HepG2 (cell line): Measurements from ENCODE around the gene NEURL1B. TPM values are rescaled to one million over a fixed set of nuclear protein-coding genes. Genes with fewer than 3 reads are reported as not detected.
A peak's percentile ranks its signal among the peaks of the same experiment; 100 is the strongest.

Experiments
- ATAC-seq: fragments of 200-7000 bp; cut with Tn5 transposase; 3 replicates; pipeline ENCODE4 v1.9.1; 2020; ENCODE audit warnings: mild to moderate bottlenecking, moderate library complexity
- BruUV-seq: library from RNA; stranded (reverse); fragments of 400-500 nt; replicated peaks from 2 replicates; lab custom pipeline; 2021; lab: Mats Ljungman, UMichigan
- CTCF ChIA-PET: fragments of 300-600 bp; formaldehyde crosslinking; extraction: SDS; loops from one replicate; lab custom pipeline; 2021; ENCODE audit warnings: low total read pairs, inconsistent platforms, low intra/inter-chr PET ratio; lab: Yijun Ruan, JAX
- POLR2A ChIA-PET: fragments of 350-600 bp; sonication (Branson Sonifier 250); formaldehyde crosslinking; loops from one replicate; lab custom pipeline; 2020; ENCODE audit warnings: antibody characterized with exemption, inconsistent platforms; lab: Yijun Ruan, JAX
- DNase-seq: peaks from one replicate; pipeline ENCODE4 v3.0.0-alpha.2; 2015; ENCODE audit warnings: low spot score
- FAIRE-seq: peaks from 3 replicates; lab custom pipeline; 2011; peaks lifted over from hg19 to GRCh38; lab: Jason Lieb, UNC
- H2AFZ ChIP-seq: one replicate; pipeline ENCODE4 v1.6.1; 2011; ENCODE audit warnings: low read length, inconsistent platforms
- H3K27ac ChIP-seq: fragments of 300-600 bp; 3 replicates; pipeline ENCODE4 v1.8.0; 2011; ENCODE audit warnings: mixed run types, mild to moderate bottlenecking, mixed read lengths, low read length, inconsistent platforms; ENCODE audit not compliant: insufficient read depth; ENCODE audit errors: extremely low read length
- H3K27me3 ChIP-seq, 2 experiments: fragments of 200-600 bp in 1 of 2; 2 replicates in 1 of 2; 3 replicates in 1 of 2; pipeline versions ENCODE4 v1.6.0 to v1.8.0; 2011; ENCODE audit warnings: low read length in 2 of 2, mild to moderate bottlenecking in 2 of 2, moderate library complexity in 2 of 2, inconsistent platforms in 1 of 2; ENCODE audit not compliant: insufficient read depth in 2 of 2, control insufficient read depth in 1 of 2
- H3K36me3 ChIP-seq, 2 experiments: fragments of 200-600 bp in 1 of 2; replicated peaks in 1 of 2; 2 replicates in 1 of 2; 3 replicates in 1 of 2; pipeline versions ENCODE4 v1.5.1 to v1.8.0; 2011; ENCODE audit warnings: low read length in 2 of 2, inconsistent platforms in 1 of 2; ENCODE audit not compliant: insufficient read depth in 2 of 2, control insufficient read depth in 1 of 2
- H3K4me1 ChIP-seq: 2 replicates; pipeline ENCODE4 v1.5.1; 2012; ENCODE audit warnings: low read length, inconsistent platforms; ENCODE audit not compliant: insufficient read depth
- H3K4me2 ChIP-seq: 2 replicates; pipeline ENCODE4 v1.6.0; 2011; ENCODE audit warnings: low read depth, low read length, inconsistent platforms
- H3K4me3 ChIP-seq, 3 experiments: fragments of 200-600 bp in 1 of 3; sonication (generic), shearing (Covaris generic) in 1 of 3; replicated peaks in 1 of 3; 2 replicates each; pipeline ENCODE4 v1.5.1; 2011 to 2016; ENCODE audit warnings: low read length in 3 of 3, inconsistent platforms in 2 of 3, low read depth in 2 of 3, mild to moderate bottlenecking in 2 of 3, control low read depth in 1 of 3, mixed read lengths in 1 of 3; ENCODE audit not compliant: insufficient read depth in 1 of 3
- H3K79me2 ChIP-seq: one replicate; pipeline ENCODE4 v1.6.1; 2011; ENCODE audit warnings: low read length, inconsistent platforms; ENCODE audit not compliant: insufficient read depth
- H3K9ac ChIP-seq: 2 replicates; pipeline ENCODE4 v1.6.0; 2011; ENCODE audit warnings: mild to moderate bottlenecking, low read depth, low read length, inconsistent platforms; ENCODE audit not compliant: insufficient read depth
- H3K9me3 ChIP-seq: 2 replicates; pipeline ENCODE4 v1.5.1; 2012; ENCODE audit warnings: mild to moderate bottlenecking, low read length
- H4K20me1 ChIP-seq: 2 replicates; pipeline ENCODE4 v1.6.0; 2011; ENCODE audit warnings: inconsistent platforms, mild to moderate bottlenecking, low read length, moderate library complexity; ENCODE audit not compliant: insufficient read depth
- HDAC1 ChIP-seq: sonication (generic); formaldehyde crosslinking; IDR thresholded peaks from 2 replicates; pipeline ENCODE4 v1.5.1; 2020; ENCODE audit warnings: mild to moderate bottlenecking, missing genetic modification reagents
- KDM5B ChIP-seq: sonication (generic); formaldehyde crosslinking; IDR thresholded peaks from 2 replicates; pipeline ENCODE4 v1.4.0; 2020; ENCODE audit warnings: missing genetic modification reagents, mild to moderate bottlenecking, borderline replicate concordance
- MBD4 ChIP-seq: IDR thresholded peaks from 2 replicates; pipeline ENCODE4 v1.6.1; 2012; ENCODE audit warnings: low read length, inconsistent platforms, borderline replicate concordance
- MED1 ChIP-seq: sonication (generic); formaldehyde crosslinking; IDR thresholded peaks from 2 replicates; pipeline ENCODE4 v1.4.0; 2020; ENCODE audit warnings: missing genetic modification reagents
- NFYC ChIP-seq: IDR thresholded peaks from 2 replicates; pipeline ENCODE4 v1.6.1; 2016; ENCODE audit warnings: missing genetic modification reagents, missing compliant biosample characterization
- SAP130 ChIP-seq: IDR thresholded peaks from 2 replicates; pipeline ENCODE4 v1.6.1; 2016; ENCODE audit warnings: low read depth
- YEATS2 ChIP-seq: sonication (generic); formaldehyde crosslinking; IDR thresholded peaks from 2 replicates; pipeline ENCODE4 v1.4.0; 2020; ENCODE audit warnings: missing genetic modification reagents, borderline replicate concordance
- ZNF234 ChIP-seq: sonication (generic); formaldehyde crosslinking; conservative IDR thresholded peaks from 2 replicates; pipeline ENCODE4 v1.5.1; 2020; ENCODE audit warnings: mild to moderate bottlenecking, missing genetic modification reagents
- ZNF34 ChIP-seq: sonication (generic); formaldehyde crosslinking; IDR thresholded peaks from 2 replicates; pipeline ENCODE4 v1.4.0; 2020; ENCODE audit warnings: mild to moderate bottlenecking, missing genetic modification reagents, borderline replicate concordance
- ZNF501 ChIP-seq: sonication (generic); formaldehyde crosslinking; IDR thresholded peaks from 2 replicates; pipeline ENCODE4 v1.5.1; 2020; ENCODE audit warnings: mild to moderate bottlenecking, moderate library complexity, missing genetic modification reagents
- ZNF543 ChIP-seq: sonication (generic); formaldehyde crosslinking; IDR thresholded peaks from 2 replicates; pipeline ENCODE4 v1.4.0; 2020; ENCODE audit warnings: mild to moderate bottlenecking, missing genetic modification reagents
- ZNF546 ChIP-seq: sonication (generic); formaldehyde crosslinking; conservative IDR thresholded peaks from 2 replicates; pipeline ENCODE4 v1.8.1; 2023; ENCODE audit warnings: mild to moderate bottlenecking, missing genetic modification reagents
- ZNF547 ChIP-seq: sonication (generic); formaldehyde crosslinking; IDR thresholded peaks from 2 replicates; pipeline ENCODE4 v1.5.1; 2020; ENCODE audit warnings: mild to moderate bottlenecking, missing genetic modification reagents
- ZNF563 ChIP-seq: sonication (generic); formaldehyde crosslinking; IDR thresholded peaks from 2 replicates; pipeline ENCODE4 v1.8.0; 2022; ENCODE audit warnings: mild to moderate bottlenecking, moderate library complexity, missing genetic modification reagents
- ZNF709 ChIP-seq: sonication (generic); formaldehyde crosslinking; IDR thresholded peaks from 2 replicates; pipeline ENCODE4 v1.5.0; 2020; ENCODE audit warnings: mild to moderate bottlenecking, missing genetic modification reagents
- ZNF761 ChIP-seq: sonication (generic); formaldehyde crosslinking; conservative IDR thresholded peaks from 2 replicates; pipeline ENCODE4 v1.4.0; 2020; ENCODE audit warnings: mild to moderate bottlenecking, missing genetic modification reagents
- WGBS: methylation state at CpG from one replicate; pipeline ENCODE4 v1.1.6; 2017; ENCODE audit warnings: low lambda C conversion rate; 5-methylcytosine and 5-hydroxymethylcytosine counted together
- in situ Hi-C: cut with HindIII; loops from 2 replicates; pipeline ENCODE4 v1.10.0; 2017; ENCODE audit warnings: low pct_unique_long_range_greater_than_20kb; ENCODE audit not compliant: extremely low pct_ligation_motif_present
- intact Hi-C: fragments of 100-400 bp; cut with micrococcal nuclease; formaldehyde crosslinking; loops from one replicate; pipeline ENCODE4 v1.10.0; 2022; ENCODE audit not compliant: unreplicated experiment
- polyA plus RNA-seq, 8 experiments: library from polyadenylated mRNA; depleted of rRNA in 3 of 8; stranded (reverse) in 7 of 8; unstranded in 1 of 8; fragments of >200 nt; fragmentation: Illumina TruSeq in 4 of 8; extraction: Trizol in 4 of 8; gene quantifications; 2 replicates each; pipeline versions ENCODE4 v1.2.1 to v1.2.3, GENCODE V29; 2011 to 2016; ENCODE audit warnings: low read depth in 4 of 8, missing spikeins in 1 of 8, mixed read lengths in 1 of 8; ENCODE audit not compliant: insufficient read depth in 1 of 8
- total RNA-seq, 5 experiments: library from RNA; depleted of rRNA; stranded (reverse); fragments of >200 nt; fragmentation: Illumina TruSeq; extraction: Trizol; gene quantifications; 2 replicates each; pipeline ENCODE4 v1.2.3, GENCODE V29; 2016; ENCODE audit warnings: low read depth in 1 of 5
- TF ChIP-seq, protein P1 (sequence below): sonication (generic); formaldehyde crosslinking; IDR thresholded peaks from 2 replicates; pipeline ENCODE4 v1.4.0; 2020; ENCODE audit warnings: missing genetic modification reagents, borderline replicate concordance
- TF ChIP-seq, protein P2 (sequence below): sonication (generic); formaldehyde crosslinking; IDR thresholded peaks from 2 replicates; pipeline ENCODE4 v1.4.0; 2020; ENCODE audit warnings: missing genetic modification reagents

NEURL1B gene
- total and polyA plus RNA-seq, 2 of the 13 experiments (the other 11 are each of a cell fraction or from before 2014, with no cell fraction given) = 0.09 to 0.13 TPM

GRCh38 chr5:172697123-172698121 is 56.4 kb downstream of the NEURL1B start:
- no TSS peak for BruUV-seq
- no peaks in the 10 kb centered on the region for H3K36me3 ChIP-seq
- H3K4me1 ChIP-seq = peaks cover 21% of the 10 kb centered on the region
- WGBS = 8% methylated on average over 17 of the region's 36 CpGs
- H3K9me3 ChIP-seq = no peaks in the 10 kb centered on the region
- in situ Hi-C loops = loop anchor here (5.0 kb wide), 1 partner anchor 220 kb away; no protein-coding TSS in a partner anchor
- no peaks in the 10 kb centered on the region for H4K20me1 ChIP-seq
- FAIRE-seq (peak; percentile 92), ATAC-seq (peak; percentile 84), DNase-seq (peak; percentile 77)
- peak overlapping the region; percentile 60 for H3K9ac ChIP-seq
- H3K79me2 ChIP-seq = no peaks in the 10 kb centered on the region
- peak overlapping the region; percentile 58 for H2AFZ ChIP-seq
- no peak overlapping the region for H3K27ac ChIP-seq
- intact Hi-C loops = loop anchor here (1.0 to 10.0 kb wide), 4 partner anchors 37 to 235 kb away; partner anchors contain the start of gene NEURL1B
- H3K4me3 ChIP-seq = peak overlapping the region; percentile 60 to 76 (median 64)
- H3K4me2 ChIP-seq = peak overlapping the region; percentile 91
- ChIA-PET CTCF (interaction anchor here (0.7 to 7.2 kb wide), 5 partner anchors 16 to 235 kb away, joined by 3 to 170 read pairs (median 4); no protein-coding TSS in a partner anchor), POLR2A (no interaction called here)
- peaks cover 4 to 54% of the 10 kb centered on the region in 2 experiments for H3K27me3 ChIP-seq
- TF ChIP-seq ZNF563 (CRISPR knock-in tag) (0 out of 2 replicates have a peak, but pooled peaks have one; percentile 20), MBD4 (no peak), ZNF543 (CRISPR knock-in tag) (0 out of 2 replicates have a peak, but pooled peaks have one; percentile 41), ZNF501 (CRISPR knock-in tag) (peak; percentile 50; the same call in 1 of the 2 replicates), ZNF234 (CRISPR knock-in tag) (no peak), MED1 (CRISPR knock-in tag) (no peak), YEATS2 (peak; percentile 43; the same call in 1 of the 2 replicates), ZNF546 (CRISPR knock-in tag) (0 out of 2 replicates have a peak, but pooled peaks have one; percentile 43), ZNF761 (no peak), NFYC (CRISPR knock-in tag) (no peak), SAP130 (CRISPR knock-in tag) (peak; percentile 24; the same call in 1 of the 2 replicates), KDM5B (CRISPR knock-in tag) (peak; percentile 83; the same call in 1 of the 2 replicates), HDAC1 (peak; percentile 54; the same call in 1 of the 2 replicates), ZNF547 (CRISPR knock-in tag) (0 out of 2 replicates have a peak, but pooled peaks have one; percentile 47), ZNF34 (CRISPR knock-in tag) (0 out of 2 replicates have a peak, but pooled peaks have one; percentile 26), ZNF709 (CRISPR knock-in tag) (0 out of 2 replicates have a peak, but pooled peaks have one; percentile 59)
- TF ChIP-seq, protein P1, sequence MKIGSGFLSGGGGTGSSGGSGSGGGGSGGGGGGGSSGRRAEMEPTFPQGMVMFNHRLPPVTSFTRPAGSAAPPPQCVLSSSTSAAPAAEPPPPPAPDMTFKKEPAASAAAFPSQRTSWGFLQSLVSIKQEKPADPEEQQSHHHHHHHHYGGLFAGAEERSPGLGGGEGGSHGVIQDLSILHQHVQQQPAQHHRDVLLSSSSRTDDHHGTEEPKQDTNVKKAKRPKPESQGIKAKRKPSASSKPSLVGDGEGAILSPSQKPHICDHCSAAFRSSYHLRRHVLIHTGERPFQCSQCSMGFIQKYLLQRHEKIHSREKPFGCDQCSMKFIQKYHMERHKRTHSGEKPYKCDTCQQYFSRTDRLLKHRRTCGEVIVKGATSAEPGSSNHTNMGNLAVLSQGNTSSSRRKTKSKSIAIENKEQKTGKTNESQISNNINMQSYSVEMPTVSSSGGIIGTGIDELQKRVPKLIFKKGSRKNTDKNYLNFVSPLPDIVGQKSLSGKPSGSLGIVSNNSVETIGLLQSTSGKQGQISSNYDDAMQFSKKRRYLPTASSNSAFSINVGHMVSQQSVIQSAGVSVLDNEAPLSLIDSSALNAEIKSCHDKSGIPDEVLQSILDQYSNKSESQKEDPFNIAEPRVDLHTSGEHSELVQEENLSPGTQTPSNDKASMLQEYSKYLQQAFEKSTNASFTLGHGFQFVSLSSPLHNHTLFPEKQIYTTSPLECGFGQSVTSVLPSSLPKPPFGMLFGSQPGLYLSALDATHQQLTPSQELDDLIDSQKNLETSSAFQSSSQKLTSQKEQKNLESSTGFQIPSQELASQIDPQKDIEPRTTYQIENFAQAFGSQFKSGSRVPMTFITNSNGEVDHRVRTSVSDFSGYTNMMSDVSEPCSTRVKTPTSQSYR = peak; percentile 52; the same call in 1 of the 2 replicates
- TF ChIP-seq, protein P2, sequence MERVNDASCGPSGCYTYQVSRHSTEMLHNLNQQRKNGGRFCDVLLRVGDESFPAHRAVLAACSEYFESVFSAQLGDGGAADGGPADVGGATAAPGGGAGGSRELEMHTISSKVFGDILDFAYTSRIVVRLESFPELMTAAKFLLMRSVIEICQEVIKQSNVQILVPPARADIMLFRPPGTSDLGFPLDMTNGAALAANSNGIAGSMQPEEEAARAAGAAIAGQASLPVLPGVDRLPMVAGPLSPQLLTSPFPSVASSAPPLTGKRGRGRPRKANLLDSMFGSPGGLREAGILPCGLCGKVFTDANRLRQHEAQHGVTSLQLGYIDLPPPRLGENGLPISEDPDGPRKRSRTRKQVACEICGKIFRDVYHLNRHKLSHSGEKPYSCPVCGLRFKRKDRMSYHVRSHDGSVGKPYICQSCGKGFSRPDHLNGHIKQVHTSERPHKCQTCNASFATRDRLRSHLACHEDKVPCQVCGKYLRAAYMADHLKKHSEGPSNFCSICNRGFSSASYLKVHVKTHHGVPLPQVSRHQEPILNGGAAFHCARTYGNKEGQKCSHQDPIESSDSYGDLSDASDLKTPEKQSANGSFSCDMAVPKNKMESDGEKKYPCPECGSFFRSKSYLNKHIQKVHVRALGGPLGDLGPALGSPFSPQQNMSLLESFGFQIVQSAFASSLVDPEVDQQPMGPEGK (CRISPR knock-in tag) = peak; percentile 52
